GM18511 (cell line): Measurements from ENCODE around the gene TSR3.
"Not testable (repeated sequence)": the region's sequence is repeated elsewhere in the genome, so short reads cannot be mapped to it uniquely, and the experiment has no call there.

Experiments
- ATAC-seq: cut with Tn5 transposase; IDR thresholded peaks from one replicate; pipeline ENCODE4 v1.9.1; 2021; ENCODE audit warnings: mild to moderate bottlenecking, moderate library complexity; ENCODE audit not compliant: unreplicated experiment

The TSR3 gene

DNA sequence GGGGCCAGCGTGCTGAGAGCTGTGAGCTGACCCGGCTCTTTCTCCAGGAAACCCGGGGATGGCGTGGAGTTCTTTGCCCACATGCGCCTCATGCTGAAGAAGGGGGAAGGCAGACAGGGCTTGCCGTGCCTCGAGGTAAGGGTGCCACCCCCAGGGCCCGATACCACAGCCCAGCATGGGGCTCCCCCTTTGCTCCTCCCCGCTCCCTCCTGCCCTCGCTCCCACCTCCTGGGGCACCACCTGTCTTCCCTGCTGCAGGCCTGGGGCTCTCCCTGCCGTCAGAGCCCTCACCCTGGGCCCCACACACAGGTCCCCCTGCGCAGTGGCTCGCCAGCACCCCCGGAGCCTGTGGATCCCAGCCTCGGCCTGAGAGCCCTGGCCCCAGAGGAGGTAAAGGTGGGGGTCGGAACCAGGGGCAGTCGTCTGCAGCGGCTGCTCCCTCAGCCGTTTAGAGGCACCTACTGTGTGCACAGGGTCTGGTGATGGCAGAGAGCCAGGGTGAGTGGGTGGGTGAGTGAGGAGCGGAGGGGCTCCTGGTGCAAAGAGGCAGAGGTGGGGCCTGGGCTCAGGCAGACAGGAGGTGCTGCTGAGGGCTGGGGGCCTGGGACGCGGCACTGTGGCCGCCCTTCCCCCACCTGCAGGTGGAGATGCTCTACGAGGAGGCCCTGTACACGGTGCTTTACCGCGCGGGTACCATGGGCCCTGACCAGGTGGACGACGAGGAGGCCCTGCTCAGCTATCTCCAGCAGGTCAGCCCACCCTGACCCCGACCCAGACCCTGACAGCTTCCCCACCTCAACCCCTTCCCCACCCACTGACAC is 12.6 kb downstream of the TSR3 start:
- no peak for ATAC-seq

- ATAC-seq, result no peak
Measured at GRCh38 chr16:1338119-1338730, 13.5 kb downstream of the TSR3 start.

DNA sequence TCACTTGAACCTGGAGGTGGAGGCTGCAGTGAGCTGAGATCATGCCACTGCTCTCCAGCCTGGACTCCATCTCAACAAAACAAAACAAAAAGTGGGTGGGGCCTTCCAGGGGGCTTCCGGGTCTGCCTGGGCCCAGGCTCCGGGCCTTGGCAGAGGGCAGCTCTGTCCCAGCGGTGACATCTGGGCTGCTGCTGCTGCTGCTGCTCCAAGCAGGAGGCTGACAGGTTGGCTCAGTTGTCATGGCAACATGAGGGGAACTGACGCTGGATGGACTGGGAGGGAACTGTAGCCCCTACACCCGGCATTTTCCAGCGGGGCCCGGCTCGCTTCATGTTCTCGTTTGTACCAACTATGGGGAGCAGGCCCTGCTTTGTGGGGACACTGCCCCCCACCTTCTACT is 14.2 kb downstream of the TSR3 start:
- ATAC-seq, result no peak

GRCh38 chr16:1336619-1337018 is 15.1 kb downstream of the TSR3 start:
- no peak for ATAC-seq

- ATAC-seq, result no peak
Measured at GRCh38 chr16:1335996-1336395, 15.7 kb downstream of the TSR3 start.

- no peak for ATAC-seq
Measured at GRCh38 chr16:1335211-1335971, 16.3 kb downstream of the TSR3 start.

- ATAC-seq, result no peak
Measured at GRCh38 chr16:1334739-1335138, 16.9 kb downstream of the TSR3 start.

DNA sequence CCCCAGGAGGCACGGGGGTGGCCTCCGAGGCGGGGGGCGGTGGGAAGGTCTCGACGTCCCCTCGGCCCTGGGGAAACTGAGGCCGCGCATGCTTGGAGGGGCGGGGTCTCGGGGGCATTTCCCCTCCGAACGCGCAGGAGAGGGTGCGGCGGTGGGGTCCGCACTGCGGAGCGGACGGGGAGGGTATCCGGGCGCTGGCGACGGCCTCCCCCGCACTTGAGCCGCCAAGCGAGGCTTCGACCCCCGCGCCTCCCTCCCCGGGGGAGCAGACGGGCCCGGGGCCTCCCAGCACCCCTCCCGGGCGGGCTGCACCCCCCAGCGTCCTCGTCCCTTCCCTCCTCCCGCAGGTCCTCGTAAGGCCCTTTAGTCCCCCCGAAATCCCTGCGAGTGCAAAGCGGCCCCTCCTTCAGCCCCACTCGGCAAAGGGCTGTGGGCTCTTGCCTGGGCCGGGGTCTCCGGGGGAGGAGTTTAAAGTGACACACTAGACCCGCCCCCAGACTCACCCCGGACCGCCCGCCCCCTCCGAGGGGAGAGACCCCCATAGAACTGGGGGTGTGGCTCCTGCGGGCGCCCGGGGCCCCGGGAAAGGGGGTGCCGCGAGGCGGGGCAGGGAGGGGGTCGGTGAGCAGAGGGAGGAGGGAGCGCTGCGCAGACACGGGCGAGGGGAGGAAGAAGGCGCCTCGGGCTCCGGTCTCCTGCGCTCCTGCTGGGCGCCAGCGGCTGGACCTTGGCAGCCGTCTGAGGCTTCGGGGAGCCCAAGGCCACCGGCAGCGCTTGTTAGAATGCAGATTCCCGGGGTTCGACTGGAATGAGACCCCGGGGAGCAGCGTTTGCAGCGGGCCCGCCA is 17.6 kb downstream of the TSR3 start:
- no peak for ATAC-seq

DNA sequence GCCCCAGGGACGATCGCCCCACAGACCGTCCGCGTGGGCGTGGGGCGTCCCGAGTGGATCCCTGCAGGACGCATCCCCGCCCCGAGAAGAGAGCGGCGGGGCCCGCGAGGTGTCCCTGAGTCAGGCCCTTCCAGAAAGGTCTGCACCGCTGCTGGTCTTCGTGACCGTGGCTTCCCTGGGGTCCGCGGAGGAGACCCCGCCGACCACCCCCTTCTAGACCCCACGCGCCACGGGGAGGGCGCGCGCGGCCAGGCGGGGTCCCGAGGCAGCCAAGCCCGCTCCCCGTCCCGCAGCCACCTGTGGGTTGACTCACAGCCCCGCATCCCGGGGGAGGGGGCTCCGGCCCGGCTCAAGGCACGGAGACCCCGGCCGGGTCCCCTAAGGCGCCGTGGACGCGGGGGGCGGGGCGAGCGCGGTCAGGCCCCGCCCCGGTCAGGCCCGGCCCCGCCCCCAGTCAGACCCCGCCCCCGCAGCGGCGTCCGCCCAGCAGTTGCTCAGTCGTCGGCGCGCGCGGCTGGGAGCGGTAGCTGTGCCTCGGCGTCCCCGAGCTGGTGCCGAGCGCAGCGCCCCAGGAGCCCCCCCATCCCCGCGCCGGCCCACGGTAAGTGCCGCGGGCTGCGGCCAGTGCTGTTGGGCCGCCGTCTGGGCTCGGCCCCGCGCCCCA is 18.4 kb downstream of the TSR3 start, which contains the start of gene BAIAP3:
Gene BAIAP3, plus strand, starts transcription at position 497 of the 664 bp plus-strand sequence. CDS start 4,905 bp downstream, outside the sequence.
- no peak for ATAC-seq

DNA sequence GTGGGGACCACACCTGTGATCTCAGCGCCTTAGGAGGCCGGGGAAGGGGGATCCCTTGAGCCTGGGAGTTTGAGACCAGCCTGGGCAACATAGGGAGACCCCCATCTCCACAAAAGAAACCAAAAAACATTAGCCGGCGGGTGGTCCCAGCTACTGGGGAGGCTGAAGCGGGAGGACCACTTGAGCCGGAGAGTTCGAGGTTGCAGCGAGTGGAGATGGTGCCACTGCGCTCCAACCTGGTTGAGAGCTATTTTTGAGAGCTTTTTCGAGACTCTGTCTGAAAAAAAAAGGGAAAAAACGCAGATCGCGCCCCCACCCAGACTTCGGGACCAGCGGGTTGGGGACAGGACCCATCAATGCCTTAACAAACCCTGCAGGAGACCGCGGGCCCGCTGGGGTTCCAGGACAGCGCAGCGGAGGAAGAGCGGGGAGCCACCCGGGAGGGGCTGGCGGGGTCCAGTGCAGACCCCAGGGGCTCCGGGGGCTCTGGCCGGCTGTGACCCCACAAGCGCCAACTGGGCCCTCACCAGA is 19.0 kb downstream of the TSR3 start:
- no peak for ATAC-seq

DNA sequence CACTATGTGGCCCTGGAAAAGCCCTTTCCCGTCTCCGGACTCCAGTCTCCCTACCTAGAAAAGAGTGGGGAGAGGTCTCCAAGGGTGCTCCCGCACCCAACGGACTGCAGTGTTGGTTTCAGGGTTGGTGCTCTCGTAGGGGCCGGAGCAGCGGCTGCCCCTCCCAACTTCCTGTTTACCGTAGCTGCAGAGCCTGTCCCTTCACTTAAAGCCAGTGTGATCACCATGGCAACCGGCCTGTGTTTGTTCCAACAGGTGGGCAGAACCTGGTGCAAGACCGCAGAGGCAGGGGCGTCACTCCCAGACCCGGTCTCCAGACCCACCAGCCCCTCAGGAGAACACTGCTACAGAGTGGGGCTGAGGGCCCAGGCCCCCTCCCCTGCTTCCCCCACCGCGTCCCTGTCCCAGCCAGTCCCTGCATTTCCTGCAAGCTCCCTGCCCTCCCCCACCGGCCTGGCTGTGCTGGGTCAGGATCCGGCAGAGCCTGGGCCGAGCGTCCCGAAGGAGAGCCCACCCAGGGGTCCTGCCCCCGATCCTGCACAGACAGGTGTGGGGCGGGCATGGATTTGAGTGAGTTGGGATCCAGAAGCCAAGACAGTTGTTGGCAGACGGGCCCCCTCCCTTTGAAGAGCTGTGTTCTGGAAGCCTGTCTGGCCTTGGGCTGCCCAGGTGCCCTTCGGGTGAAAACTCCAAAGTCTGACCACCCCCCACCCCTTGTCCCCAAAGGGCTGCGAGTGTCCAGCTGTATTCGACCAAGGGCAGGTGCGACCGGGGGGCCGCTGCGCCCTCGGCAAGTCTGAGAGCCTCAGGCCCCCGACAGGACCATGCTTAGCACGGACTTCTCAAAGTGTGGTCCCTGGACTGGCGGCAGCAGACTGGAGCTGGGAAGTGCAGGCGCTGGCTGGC is 19.7 kb downstream of the TSR3 start:
- ATAC-seq, result peak; percentile 69

DNA sequence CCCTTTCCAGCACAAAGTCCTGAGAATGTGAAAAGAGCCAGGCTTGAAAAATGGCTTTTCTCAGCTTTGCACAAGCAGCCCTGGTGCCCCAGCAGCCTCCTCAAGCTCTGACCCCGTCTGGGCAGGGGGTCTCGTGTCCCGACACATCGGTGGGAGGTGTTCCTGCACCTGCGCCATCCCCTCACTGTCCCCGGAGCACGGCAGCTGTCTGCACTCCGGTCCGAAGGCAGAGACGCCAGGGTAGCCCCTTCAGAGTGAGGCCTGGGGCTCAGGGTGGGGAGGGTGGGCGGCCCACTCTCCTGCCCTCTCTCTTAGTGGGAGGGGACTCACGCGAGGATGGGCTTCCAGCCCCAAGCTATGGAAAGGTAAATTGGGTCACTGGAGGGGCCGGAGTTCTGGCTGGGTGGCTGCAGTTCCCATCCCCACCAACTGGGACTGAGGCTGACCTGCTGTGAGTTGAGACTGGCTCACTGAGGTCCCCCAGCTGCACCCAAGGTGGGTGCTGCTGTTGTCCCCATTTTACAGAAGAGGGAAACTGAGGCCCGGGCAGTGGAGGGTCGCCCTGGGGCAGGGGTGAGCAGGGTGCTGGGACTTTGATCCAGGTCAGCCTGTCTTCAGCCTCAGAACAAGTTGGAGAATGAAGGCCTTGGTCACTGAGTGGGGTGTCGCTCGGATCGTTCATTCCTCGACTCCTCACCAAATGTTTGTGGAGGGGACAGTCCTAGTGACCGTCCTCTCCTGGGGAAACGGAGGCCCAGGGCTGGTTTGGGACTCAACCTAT is 20.6 kb downstream of the TSR3 start:
- ATAC-seq, result no peak

DNA sequence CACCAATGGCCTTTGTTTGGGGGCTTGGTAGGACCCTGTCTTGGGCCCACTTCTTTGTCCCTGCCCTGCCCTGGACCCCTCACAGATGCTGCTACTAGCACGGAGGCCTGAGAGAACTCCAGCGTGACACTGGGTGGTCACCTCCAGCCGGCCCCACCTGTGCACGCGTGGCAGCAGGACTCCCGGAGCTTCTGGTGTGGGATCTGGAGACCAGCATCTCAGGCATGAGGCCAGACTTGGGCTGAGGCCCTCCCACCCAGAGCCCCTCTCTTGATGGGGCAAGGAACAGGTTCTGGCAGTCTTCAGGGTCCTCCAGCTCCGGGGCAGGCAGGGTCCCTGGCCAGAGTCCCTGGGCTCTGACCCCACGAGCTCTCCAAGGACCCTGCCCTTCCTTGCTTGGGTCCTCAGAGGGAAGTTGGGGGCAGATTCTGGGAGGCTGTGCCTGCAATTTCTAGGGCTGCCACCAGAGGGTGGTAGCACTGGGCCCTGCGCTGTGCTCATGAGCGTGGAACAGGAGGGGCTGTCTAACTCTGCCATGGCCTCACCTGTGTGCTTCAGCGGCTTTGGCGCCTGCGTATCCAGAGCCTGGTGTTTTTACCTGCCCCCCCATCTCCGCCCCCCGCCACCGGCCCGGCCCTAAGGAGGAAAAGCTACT is 21.3 kb downstream of the TSR3 start:
- no peak for ATAC-seq

DNA sequence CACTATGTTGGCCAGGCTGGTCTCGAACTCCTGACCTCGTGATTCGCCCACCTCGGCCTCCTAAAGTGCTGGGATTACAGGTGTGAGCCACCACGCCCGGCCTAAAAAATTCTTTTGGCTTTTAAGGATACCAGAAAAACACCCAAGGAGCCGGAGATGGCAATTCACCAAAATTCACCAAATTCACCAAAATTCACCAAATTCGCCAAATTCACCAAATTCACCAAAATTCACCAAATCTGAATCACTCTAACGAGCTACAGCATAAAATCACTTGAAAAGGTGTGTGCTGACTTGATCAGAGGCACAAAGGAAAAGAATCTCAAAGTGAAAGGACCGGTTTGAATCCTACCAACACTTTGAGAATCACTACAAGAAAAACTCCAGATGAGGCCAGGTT is 22.7 kb downstream of the TSR3 start:
- ATAC-seq, result not testable (repeated sequence)

GRCh38 chr16:1328136-1328535 is 23.5 kb downstream of the TSR3 start:
- not testable (repeated sequence) for ATAC-seq

GRCh38 chr16:1327619-1327947 is 24.1 kb downstream of the TSR3 start:
- no peak for ATAC-seq

- no peak for ATAC-seq
Measured at GRCh38 chr16:1326946-1327618, 24.6 kb downstream of the TSR3 start.
